Measurements from ENCODE around the gene ASPA. TPM values are rescaled to one million over a fixed set of nuclear protein-coding genes. Genes with fewer than 3 reads are reported as not detected.

ASPA gene
- total RNA-seq, 1 experiment from 2014 or later, result 0.04 TPM

GRCh38 chr17:3524024-3524423 is 48.2 kb downstream of the ASPA start:
- Mint-ChIP-seq H3K4me3 (no peak overlapping the region), H3K27me3 (ENCODE audit: low read depth) (no peaks in the 10 kb centered on the region), H3K27ac (no peak overlapping the region), H3K36me3 (no peaks in the 10 kb centered on the region), H3K4me1 (peaks cover 10% of the 10 kb centered on the region), H3K9me3 (no peaks in the 10 kb centered on the region; the same call in 1 of the 2 replicates)
- ChIA-PET POLR2A (no interaction called here), CTCF (no interaction called here)
- DNase-seq (ENCODE audit: low spot score) (no peak), ATAC-seq (no peak)
- TF ChIP-seq ZMAT4 (CRISPR knock-in tag; IDR thresholded peaks at IDR 0.05) (no peak), MXD4 (CRISPR knock-in tag; IDR thresholded peaks at IDR 0.05; ENCODE audit: borderline replicate concordance) (no peak), PRRX2 (CRISPR knock-in tag; IDR thresholded peaks at IDR 0.05) (no peak), GABPB1 (CRISPR knock-in tag; IDR thresholded peaks at IDR 0.05) (no peak), AFF4 (CRISPR knock-in tag; IDR thresholded peaks at IDR 0.05; ENCODE audit: borderline replicate concordance) (no peak), EMX1 (CRISPR knock-in tag; IDR thresholded peaks at IDR 0.05) (no peak), NR2C2 (CRISPR knock-in tag; IDR thresholded peaks at IDR 0.05) (no peak), ZNF219 (CRISPR knock-in tag; IDR thresholded peaks at IDR 0.05; ENCODE audit: borderline replicate concordance) (no peak), AR (CRISPR knock-in tag; IDR thresholded peaks at IDR 0.05) (no peak), HMGXB4 (CRISPR knock-in tag; IDR thresholded peaks at IDR 0.05) (no peak)
- TF ChIP-seq, protein P1, sequence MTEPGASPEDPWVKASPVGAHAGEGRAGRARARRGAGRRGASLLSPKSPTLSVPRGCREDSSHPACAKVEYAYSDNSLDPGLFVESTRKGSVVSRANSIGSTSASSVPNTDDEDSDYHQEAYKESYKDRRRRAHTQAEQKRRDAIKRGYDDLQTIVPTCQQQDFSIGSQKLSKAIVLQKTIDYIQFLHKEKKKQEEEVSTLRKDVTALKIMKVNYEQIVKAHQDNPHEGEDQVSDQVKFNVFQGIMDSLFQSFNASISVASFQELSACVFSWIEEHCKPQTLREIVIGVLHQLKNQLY (CRISPR knock-in tag; IDR thresholded peaks at IDR 0.05), result no peak
- TF ChIP-seq, protein P2, sequence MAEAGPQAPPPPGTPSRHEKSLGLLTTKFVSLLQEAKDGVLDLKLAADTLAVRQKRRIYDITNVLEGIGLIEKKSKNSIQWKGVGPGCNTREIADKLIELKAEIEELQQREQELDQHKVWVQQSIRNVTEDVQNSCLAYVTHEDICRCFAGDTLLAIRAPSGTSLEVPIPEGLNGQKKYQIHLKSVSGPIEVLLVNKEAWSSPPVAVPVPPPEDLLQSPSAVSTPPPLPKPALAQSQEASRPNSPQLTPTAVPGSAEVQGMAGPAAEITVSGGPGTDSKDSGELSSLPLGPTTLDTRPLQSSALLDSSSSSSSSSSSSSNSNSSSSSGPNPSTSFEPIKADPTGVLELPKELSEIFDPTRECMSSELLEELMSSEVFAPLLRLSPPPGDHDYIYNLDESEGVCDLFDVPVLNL (CRISPR knock-in tag; IDR thresholded peaks at IDR 0.05; ENCODE audit: borderline replicate concordance, low read depth), result no peak

DNA sequence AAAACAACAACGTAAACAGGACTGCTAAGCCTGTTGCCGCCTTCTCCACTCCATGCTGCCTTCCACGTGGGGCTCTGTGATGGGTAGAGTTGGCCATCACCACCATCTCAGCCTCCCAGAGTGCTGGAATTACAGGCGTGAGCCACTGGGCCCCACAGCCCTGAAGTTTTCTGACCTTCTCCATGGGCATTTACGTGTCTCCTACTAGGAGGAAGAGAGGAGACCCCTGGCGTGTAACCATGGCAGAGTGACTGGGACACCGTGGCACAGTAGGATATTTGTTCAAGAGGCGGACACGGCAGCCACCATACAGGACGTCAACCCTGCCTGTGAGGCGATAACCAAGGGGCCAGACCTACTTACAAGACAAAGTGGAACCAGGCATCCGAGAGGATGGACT is 50.7 kb downstream of the ASPA start:
- no peak for TF ChIP-seq ZNF512 (CRISPR knock-in tag; IDR thresholded peaks at IDR 0.05; ENCODE audit: borderline replicate concordance)
- DNase-seq (ENCODE audit: low spot score), result no peak
- H3K27me3 Mint-ChIP-seq (ENCODE audit: low read depth), result no peaks in the 10 kb centered on the region
- H3K4me3 Mint-ChIP-seq, result no peak overlapping the region
- H3K27ac Mint-ChIP-seq, result no peak overlapping the region
- H3K36me3 Mint-ChIP-seq, result no peaks in the 10 kb centered on the region
- CTCF ChIA-PET, result interaction anchor here (0.8 kb wide), 1 partner anchor 156 kb away, joined by 3 read pairs; no protein-coding TSS in a partner anchor
- H3K4me1 Mint-ChIP-seq, result peaks cover 23% of the 10 kb centered on the region
- ATAC-seq, result no peak
- no peaks in the 10 kb centered on the region; the same call in 1 of the 2 replicates for H3K9me3 Mint-ChIP-seq
- POLR2A ChIA-PET, result no interaction called here

Measured in WTC11 (cell line).